Measurements from ENCODE around the gene ARHGEF1.
A peak's percentile ranks its signal among the peaks of the same experiment; 100 is the strongest.

The ARHGEF1 gene, protein sequence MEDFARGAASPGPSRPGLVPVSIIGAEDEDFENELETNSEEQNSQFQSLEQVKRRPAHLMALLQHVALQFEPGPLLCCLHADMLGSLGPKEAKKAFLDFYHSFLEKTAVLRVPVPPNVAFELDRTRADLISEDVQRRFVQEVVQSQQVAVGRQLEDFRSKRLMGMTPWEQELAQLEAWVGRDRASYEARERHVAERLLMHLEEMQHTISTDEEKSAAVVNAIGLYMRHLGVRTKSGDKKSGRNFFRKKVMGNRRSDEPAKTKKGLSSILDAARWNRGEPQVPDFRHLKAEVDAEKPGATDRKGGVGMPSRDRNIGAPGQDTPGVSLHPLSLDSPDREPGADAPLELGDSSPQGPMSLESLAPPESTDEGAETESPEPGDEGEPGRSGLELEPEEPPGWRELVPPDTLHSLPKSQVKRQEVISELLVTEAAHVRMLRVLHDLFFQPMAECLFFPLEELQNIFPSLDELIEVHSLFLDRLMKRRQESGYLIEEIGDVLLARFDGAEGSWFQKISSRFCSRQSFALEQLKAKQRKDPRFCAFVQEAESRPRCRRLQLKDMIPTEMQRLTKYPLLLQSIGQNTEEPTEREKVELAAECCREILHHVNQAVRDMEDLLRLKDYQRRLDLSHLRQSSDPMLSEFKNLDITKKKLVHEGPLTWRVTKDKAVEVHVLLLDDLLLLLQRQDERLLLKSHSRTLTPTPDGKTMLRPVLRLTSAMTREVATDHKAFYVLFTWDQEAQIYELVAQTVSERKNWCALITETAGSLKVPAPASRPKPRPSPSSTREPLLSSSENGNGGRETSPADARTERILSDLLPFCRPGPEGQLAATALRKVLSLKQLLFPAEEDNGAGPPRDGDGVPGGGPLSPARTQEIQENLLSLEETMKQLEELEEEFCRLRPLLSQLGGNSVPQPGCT

DNA sequence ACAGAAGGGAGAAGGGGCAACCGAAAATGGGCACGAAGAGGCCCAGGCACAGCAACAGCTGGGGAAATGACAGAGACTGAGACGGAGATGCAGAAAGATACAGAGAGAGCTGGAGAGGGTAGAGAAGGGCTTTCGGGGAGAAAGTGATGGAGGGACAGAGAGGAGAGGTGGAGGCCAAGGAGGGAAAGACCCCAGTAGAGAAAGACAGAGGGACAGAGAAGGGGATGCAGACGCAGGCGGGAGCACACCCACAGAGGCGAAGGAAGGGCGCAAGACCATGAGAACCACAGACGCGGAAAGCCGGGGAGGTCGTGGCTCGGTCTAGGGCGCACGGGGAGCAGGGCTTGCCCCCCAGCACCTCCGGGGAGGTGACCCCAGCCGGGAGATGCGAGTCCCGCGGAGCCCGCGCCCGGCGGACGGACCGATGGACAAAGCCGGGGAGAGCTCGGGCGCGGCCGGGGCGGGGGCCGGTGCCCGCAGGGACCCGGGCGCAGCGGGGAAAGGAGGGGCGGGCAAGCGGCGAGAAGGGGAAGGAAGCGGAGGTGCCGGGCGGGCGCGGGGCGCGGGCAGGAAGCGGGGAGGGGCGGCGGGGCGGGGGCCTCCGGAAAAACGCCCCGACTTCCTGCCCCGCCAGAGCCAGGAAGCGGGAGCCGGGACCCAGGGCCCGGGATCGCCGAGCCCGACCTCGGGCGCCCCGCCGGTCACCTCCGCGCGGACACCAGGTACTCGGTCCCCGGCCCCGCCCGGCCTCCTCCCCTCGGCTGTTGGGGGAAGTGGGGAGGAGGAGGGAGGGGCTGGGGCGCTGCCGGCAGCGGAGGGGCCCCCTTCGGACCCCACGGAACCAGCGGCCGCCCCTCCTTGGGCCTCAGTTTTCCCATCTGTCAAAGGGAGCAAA is at the start of gene ARHGEF1:
TSS of gene ARHGEF1 (plus strand) at position 617 of the 895 bp plus-strand sequence. CDS start 4,899 bp downstream, outside the sequence.
- peak; percentile 52 for DNase-seq

DNA sequence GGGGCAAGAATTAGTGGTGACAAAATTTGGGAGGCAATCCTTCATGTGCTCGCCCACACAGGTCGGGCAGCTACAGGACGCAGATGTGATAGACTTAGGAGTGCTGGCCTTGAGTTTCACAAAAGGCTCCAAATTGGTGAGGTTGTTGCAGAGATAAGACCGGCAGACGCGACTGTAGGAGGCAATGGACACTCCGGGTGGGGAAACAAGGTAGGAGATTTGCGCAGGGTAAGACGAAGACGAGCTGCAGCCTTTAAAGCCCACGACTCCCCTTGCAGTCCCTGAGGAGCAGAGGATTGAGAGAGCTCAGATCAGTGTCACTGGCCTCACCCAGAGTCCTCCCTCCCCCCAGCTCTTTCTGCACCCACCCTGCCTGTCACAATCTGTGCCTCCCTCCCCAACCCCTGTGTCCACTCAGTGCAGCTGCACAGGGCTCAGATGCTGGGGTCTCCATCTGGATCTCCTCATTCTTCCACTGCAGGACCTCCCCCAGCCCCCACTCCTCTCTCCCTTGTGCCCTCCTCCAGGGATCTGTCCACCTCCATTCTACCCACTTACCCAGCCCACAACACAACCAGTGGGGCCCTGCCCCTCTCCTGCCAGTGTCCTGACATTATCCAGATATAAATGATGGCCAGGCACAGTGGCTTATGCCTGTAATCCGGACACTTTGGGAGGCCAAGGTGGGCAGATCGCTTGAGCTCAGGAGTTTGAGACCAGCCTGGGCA is 44.8 kb upstream of the ARHGEF1 start:
- no peak for DNase-seq

DNA sequence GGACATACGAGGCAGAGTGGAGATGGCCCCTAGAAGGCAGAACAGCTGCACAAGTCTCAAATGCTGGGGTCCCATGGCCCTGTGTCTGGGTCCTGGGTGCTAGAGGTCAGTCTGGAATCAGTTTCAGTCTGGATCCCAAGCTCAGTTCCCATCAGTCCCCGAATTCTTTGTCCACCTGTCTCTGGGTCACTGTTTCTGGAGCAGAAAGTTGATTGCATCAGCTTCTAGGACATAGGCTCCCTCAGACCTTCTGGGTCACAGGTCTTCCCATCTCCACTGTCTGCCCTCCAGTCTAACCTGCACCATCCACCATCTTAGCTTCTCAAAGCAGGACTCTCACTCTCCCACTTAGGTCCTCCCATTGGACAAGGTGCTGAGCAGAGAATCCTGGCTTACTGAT is 43.8 kb upstream of the ARHGEF1 start:
- DNase-seq = no peak

DNA sequence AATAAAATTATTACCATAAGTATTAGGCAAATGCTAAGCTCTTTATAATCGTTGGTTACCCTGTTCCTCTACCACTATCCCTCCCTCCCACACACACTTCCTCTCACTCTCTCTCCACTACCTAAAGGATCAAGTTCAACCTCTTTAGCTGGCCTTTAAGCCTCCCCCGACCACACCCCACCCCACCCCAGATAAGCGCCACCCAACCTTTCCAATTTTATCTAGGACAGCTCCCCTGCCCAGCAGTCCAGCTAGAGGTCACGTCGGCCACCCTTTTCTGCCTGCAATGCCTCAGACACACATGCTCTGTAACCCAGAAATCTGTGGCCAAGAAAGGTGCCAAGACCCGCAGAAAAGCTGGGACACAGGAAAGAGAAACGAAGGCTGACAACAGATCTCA is 39.6 kb upstream of the ARHGEF1 start:
- DNase-seq = no peak

DNA sequence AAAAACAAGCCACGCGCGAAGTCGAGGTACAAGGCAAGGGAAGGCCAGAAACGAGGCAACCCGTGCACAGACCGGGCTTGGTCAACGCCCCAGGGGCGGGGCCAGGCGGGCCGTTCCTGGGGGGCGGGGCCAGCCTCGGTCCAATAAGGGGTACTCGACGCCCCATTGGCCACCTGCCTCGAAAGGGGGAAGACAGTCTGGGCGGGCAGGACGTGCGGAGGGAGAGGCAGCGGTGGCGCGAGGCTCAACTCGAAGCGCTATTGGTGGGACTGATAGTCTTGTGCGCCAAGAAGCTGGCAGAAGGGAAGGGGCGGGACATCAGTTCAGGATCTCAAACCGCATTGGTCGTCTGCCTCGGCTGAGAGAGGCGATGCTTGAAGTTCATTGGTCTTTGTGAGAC is 38.4 kb upstream of the ARHGEF1 start, which contains the start of gene LYPD4:
TSS of gene LYPD4 (minus strand) at position 83 of the 400 bp plus-strand sequence. CDS start 5,398 bp downstream, outside the sequence.
- DNase-seq = no peak

DNA sequence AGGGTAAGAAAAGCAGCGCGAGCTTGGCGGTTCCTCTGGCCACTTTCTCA is 38.2 kb upstream of the ARHGEF1 start, which contains the start of gene DMRTC2:
TSS of gene DMRTC2 (plus strand) at position 42 of the 50 bp plus-strand sequence. CDS start 2,387 bp downstream, outside the sequence.
- DNase-seq = no peak

DNA sequence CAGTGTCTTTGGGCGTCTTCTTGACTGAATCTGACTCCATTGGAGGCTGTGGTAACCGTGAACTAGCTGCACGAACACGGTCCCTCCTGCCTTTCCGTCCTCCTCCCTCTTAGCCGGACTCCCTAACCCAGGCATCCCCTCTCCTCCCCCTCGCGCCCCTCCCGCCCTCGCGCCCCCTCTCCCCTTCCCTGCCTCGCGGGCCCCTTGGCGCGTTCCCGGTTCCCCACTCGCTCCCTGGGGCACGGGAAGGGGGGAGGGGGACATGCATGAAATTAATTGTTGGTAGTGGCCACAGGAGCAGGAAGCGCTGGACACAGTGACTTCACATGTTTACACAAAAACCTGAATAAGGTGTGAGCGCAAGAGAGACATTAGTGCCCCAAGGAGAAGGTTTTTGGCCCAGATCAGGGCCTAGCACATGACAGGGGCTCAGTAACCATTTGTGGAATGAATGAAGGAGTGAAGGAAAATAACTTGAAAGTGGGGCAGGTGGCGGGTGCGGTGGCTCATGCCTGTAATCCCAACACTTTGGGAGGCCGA is 37.9 kb upstream of the ARHGEF1 start:
- no peak for DNase-seq

DNA sequence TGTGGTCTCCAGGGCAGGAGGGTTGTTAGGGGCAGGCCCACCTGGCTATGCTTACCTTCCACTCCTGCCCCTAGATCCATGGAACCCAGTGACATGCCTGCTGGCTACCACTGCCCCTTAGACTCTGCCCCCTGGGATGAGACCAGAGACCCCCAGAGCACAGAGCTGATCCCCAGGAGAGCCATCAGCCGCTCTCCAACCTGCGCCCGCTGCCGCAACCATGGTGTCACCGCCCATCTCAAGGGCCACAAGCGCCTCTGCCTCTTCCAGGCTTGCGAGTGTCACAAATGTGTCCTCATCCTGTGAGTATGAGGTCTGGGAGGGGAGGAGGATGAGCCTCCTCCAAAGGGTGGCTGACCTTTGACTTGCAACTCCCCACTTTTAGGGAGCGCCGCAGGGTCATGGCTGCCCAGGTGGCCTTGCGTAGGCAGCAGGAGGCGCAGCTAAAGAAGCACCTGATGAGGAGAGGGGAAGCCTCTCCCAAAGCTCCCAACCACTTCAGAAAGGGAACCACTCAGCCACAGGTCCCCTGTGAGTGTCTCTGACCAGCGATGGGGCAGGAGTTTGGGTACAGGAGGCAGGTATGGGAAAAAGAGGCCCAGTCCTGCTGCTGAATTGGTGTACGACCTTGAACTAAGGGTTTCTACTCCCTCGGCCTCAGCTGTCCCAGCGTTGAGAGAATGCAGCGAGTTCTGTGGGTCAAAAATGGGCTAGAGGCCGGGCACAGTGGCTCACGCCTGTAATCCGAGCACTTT is 35.5 kb upstream of the ARHGEF1 start:
- no peak for DNase-seq

DNA sequence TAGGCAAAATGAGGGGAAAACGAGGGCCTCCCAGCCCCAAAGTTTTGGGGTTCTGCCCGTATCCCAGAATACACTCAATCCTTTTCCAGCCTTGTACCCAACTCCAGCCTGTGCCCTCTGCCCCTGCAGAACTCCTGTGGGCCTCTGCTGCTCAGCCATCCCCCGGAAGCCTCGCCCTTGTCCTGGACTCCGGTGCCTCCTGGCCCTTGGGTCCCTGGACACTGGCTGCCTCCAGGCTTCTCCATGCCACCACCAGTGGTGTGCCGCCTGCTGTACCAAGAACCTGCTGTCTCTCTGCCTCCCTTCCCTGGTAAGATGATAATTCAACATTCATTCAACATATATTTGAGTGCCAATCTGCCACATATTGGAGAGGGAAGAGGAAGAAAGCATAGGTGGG is 34.3 kb upstream of the ARHGEF1 start:
- no peak for DNase-seq

DNA sequence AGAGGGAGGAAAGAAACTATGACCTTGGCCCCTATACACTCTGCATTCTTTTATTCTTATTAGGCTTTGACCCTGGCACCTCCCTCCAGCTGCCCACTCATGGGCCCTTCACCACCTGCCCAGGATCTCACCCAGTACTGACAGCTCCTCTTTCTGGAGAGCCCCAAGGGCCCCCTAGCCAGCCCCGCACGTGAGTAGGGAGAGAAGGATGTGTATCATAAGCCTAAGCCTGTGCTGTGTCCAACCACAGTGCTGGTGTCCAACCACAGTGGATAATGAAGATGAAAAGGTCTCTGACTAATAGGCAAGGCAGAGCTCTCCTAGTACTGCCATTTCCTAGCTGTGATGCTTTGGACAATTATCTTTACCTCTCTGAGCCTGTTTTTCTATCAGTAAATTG is 33.9 kb upstream of the ARHGEF1 start:
- DNase-seq = no peak

DNA sequence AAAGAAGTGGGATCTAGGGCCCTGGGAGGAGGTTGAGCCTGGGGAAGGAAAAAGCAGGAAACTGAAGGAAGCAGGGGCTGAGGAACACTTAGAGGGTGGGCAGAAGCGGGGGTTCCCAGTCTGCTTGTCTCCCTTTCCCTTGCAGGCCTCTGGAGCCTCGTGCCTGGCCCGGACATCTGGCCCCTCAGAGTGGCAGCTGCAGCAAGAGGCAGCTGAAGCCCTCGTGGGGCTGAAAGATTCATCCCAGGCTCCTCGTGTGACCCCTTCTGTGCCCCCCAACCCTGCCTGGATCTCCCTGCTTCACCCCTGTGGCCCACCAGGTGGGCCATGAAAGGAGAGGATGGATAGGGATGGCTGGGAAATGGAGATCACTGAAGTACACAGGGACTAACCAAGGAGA is 32.6 kb upstream of the ARHGEF1 start:
- no peak for DNase-seq

DNA sequence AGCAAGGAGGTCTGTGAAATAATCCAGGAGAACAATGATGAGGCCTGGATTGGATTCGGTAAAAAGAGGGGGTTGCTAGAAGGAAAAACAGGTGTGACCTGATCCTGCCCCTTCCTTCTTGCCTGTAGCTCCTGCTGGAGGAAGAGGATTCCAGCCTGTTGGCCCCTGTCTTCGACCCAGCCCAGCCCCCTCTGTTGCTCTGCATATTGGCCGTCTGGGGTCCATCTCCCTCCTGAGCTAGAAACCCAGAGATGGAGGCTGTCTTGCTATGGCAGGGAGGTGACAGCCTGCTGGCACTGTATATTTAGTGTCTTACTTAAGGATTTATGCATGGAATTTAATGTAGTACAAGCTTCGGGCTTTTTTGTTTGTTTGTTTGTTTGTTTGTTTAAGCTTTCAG is 31.5 kb upstream of the ARHGEF1 start:
- DNase-seq = no peak

DNA sequence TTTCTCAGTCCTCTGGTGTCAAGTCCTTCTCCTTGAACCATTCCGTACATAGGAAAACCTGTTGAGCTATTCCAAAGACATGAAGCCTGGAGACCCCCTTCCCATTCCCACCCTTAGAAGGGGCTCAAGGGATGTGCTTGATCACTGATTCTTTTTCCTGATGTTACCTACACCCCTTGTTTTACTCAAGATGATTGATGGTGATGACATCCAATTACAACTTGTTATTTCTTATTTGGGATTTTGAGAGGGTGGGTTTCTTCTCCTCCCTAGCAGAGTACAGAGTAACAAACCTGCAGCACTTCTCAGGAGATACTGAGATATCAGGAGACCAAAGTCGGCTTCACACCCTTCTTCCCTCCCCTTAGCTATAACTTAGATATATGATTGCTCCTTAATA is 29.6 kb upstream of the ARHGEF1 start:
- no peak for DNase-seq

DNA sequence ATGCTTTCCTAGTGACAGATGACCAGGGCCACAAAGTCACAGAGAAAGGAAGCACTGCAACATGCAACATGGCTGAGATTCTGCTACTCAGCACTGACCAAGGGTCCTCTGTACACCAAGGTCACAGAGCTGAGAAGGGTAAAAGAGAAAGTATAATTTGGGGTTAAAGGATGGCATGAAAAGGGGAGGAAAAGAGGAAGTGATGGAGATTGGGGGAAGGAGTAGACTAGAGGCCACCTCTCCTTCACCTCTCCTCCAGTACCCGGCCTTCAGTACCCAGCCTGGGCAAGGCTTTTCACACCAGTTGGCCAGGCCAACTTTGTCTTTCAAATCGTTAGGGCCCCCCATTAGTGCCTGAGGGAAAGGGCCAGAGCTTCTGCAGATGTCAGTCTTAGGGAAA is 29.2 kb upstream of the ARHGEF1 start:
- DNase-seq = no peak

DNA sequence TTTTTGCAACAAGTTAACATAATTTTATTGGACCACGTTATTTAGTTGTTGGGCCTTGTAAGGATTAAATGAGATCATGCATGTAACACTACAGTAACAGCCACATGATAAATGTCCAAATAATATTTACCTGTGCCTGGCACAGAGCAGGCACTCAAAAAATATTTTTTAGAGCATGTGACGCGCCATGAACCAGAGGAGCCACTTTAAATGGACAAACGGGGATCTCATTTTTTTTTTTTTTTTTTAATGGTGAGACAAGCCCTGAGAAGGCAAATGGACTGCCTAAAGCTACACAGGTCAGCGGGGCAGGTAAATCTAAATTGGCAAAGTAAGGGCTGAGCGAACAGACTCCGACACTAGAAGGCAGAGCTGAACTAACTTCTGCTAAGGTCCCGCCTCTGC is 23.8 kb upstream of the ARHGEF1 start:
- DNase-seq = no peak

DNA sequence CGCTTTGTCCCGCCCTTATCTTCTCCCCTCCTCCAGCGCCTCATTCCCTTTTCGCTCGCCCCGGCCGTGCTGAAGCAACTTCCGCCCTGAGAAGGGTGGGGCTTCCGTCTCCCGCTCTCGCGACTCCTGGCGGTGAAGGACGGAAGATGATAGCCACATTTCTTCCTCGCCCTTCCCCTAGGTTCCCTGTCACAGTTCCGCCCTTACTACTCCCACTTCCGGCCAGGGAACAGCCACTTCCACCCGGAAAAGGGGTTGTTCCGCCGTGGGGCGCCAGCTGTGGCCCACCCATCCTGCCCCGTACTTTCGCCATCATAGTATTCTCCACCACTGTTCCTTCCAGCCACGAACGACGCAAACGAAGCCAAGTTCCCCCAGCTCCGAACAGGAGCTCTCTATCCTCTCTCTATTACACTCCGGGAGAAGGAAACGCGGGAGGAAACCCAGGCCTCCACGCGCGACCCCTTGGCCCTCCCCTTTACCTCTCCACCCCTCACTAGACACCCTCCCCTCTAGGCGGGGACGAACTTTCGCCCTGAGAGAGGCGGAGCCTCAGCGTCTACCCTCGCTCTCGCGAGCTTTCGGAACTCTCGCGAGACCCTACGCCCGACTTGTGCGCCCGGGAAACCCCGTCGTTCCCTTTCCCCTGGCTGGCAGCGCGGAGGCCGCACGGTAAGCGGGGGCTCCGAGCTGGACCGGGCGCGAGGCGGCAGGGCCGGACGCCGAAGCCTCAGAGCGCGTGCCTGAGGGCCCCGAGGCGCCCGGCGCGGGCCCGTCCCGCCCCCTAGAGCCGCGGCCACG is 23.2 kb upstream of the ARHGEF1 start, which contains the start of gene RPS19:
TSS of gene RPS19 (plus strand) at position 638 of the 801 bp plus-strand sequence. CDS start 520 bp downstream, outside the sequence.
- peak; percentile 100 for DNase-seq

DNA sequence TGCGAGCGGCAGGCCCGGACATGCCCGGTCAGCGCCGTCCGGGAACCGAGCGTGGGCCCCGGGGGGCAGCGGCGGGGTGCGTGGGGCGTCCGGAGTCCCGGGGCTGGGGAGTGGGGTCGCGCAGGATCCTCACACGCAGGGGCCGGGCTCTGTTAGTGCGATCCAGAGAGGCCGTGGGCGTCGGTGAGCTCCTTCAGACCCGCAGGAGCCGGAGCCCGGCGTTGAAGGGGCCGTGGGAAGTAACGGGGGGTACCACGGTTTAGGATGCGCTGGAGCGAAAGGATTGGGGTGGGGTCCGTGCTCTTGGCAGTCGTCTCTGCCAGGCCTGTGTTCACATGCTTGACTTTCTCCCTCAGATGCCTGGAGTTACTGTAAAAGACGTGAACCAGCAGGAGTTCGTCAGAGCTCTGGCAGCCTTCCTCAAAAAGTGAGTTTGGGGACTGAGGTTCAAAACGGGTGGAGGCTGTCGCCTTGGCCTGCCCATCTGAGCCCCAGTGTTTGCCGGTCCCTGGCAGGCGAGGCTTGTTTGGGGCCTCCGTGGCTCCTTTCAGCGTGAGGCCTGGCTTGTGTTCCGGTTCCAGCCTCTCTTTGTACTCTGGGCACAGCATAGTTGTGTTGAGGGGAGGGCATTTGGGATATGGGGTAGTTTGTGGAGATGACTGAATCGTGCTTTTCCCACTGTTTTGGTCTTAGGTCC is 22.4 kb upstream of the ARHGEF1 start:
- peak; percentile 25 for DNase-seq

DNA sequence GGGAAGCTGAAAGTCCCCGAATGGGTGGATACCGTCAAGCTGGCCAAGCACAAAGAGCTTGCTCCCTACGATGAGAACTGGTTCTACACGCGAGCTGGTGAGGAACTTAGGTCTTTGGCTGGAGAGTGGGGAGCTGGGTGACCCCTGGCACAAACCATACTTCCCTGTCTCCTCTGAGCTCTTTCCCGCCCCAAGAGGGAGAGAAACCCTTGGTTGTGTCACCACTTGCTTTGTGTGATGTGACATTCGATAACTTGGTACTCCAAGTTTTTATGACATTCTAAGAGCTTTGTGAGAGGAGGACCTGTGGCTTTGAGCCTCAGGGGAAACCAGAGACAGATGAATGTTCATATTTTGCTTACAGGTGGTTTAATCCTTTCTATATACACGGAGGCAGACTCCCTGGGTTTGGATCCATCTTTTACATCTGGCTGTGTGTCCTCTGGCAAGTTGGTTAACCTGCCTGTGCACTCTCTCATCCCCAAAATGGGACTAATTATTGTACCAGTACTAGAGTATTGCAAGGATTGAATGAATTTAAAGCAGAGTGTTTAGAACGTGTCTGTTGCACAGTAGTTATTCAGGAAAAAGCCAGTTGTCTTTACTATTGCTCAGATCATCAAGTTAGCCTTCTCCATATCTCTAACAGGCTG is 21.7 kb upstream of the ARHGEF1 start:
- DNase-seq = no peak

DNA sequence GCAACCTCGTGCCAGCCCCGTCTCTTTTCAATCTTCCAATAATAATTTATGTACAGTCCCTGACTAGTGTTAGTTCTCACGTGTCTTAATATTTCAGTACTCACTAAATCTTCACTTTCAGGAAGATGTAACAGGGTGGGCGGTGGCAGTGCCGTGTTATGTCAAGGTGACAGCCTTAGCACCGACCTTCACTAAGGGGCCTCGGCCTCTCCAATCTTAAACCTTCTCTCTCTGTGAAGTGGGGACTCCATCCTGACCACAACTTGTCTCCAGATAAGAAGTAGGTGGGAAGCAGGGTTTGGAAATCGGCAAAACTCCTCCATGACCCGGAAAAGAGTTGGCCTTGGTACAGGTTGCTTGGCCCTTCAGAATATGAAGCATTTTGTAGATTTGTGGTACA is 21.1 kb upstream of the ARHGEF1 start:
- no peak for DNase-seq

Data from suppressor macrophage treated with lipopolysaccharide for 4 hours (primary cell).